GM23338 (cell line): ENCODE data around the gene TMSB4X.

Source experiments
- CREB1 ChIP-seq: fragments of 250-450 bp; sonication (Bioruptor Pico); IDR thresholded peaks from 2 replicates; pipeline ENCODE4 v1.5.0; 2020; ENCODE audit warnings: low read depth, mild to moderate bottlenecking, moderate library complexity
- POLR2AphosphoS5 ChIP-seq: IDR thresholded peaks from 2 replicates; pipeline ENCODE4 v1.6.1; 2016; ENCODE audit warnings: antibody characterized with exemption, low read depth
- TF ChIP-seq, protein P1 (sequence below), 2 experiments: fragments of 200-600 bp in 1 of 2; sonication (generic) in 1 of 2; conservative IDR thresholded peaks; 2 replicates each; pipeline versions ENCODE4 v1.5.1 to v1.6.1; 2016 to 2017; ENCODE audit warnings: antibody characterized with exemption in 2 of 2, low read depth in 2 of 2, mild to moderate bottlenecking in 2 of 2, moderate library complexity in 1 of 2

DNA sequence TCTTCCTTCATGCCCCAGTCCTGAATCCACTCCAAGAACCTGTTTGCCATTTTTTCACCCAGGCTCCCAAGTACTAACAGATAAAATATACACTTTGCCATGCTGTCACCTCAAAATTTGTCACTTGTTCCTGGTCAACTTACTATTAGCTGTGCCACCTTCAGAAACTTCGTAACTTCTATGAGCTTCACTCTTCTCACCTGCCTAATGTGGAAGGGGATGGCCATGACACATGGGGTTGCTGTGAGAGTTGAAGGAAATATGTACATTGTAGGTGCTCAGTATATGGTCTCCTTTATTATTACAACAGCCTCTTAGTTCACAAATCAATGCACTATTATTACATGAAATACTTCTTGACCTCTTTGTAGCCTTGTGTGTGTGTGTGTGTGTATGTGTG, 10.4 kb downstream of the TMSB4X start:
- TF ChIP-seq, protein P1, sequence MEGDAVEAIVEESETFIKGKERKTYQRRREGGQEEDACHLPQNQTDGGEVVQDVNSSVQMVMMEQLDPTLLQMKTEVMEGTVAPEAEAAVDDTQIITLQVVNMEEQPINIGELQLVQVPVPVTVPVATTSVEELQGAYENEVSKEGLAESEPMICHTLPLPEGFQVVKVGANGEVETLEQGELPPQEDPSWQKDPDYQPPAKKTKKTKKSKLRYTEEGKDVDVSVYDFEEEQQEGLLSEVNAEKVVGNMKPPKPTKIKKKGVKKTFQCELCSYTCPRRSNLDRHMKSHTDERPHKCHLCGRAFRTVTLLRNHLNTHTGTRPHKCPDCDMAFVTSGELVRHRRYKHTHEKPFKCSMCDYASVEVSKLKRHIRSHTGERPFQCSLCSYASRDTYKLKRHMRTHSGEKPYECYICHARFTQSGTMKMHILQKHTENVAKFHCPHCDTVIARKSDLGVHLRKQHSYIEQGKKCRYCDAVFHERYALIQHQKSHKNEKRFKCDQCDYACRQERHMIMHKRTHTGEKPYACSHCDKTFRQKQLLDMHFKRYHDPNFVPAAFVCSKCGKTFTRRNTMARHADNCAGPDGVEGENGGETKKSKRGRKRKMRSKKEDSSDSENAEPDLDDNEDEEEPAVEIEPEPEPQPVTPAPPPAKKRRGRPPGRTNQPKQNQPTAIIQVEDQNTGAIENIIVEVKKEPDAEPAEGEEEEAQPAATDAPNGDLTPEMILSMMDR (conservative IDR thresholded peaks at IDR 0.05; ENCODE audit: low read depth in 2 of 2), result no peak
- TF ChIP-seq CREB1 (CRISPR knock-in tag) (no peak), POLR2AphosphoS5 (no peak)
